Measurements from ENCODE around the gene IARS2.
A peak's percentile ranks its signal among the peaks of the same experiment; 100 is the strongest.

The IARS2 gene

DNA sequence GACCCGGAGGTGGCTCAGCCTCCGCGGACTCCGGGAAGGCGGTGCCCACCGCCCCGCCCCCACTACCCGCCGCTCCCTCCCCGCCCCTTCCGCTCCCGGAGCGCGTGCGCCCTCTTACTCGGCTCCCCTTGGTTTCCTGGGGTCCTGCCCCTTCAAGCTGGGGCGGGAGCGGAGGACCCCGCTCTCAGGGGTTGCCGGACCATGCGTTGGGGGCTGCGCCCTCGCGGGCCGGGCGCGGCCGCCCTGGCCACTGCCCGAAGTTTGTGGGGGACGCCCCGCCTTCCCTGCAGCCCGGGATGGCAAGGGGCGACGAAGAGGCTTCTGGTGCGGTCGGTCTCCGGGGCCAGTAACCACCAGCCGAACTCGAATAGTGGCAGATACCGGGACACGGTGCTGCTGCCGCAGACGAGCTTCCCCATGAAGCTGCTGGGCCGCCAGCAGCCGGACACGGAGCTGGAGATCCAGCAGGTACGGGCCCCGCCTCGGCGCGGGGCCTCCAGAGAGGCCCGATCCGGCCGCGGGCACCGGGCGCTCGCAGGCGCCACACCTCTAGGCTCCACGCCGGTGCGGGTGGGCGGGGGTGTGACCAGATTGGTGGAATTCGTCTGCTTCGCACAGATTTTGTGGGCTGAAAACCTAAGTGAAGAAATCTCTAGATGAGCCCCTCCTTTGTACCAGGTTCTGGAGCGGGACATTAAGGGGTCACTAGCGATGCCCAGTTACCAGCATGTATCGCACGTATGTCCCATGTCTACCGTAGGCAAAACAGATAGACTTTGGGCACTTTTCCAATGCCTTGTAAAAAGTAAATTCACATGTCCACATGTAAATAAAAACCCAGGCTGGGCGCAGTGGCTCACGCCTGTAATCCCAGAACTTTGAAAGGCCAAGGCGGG, at the start of gene IARS2:
Gene IARS2 (plus strand): TSS at position 117 of the 896 bp plus-strand sequence. CDS start 85 bp downstream, at position 202.
- peak within 1 kb of the TSS; percentile 86 for H3K4me3 ChIP-seq (ENCODE audit: low read depth, low read length)
- peak; percentile 85 for DNase-seq (ENCODE audit: low read depth)
- TF ChIP-seq, protein P1, sequence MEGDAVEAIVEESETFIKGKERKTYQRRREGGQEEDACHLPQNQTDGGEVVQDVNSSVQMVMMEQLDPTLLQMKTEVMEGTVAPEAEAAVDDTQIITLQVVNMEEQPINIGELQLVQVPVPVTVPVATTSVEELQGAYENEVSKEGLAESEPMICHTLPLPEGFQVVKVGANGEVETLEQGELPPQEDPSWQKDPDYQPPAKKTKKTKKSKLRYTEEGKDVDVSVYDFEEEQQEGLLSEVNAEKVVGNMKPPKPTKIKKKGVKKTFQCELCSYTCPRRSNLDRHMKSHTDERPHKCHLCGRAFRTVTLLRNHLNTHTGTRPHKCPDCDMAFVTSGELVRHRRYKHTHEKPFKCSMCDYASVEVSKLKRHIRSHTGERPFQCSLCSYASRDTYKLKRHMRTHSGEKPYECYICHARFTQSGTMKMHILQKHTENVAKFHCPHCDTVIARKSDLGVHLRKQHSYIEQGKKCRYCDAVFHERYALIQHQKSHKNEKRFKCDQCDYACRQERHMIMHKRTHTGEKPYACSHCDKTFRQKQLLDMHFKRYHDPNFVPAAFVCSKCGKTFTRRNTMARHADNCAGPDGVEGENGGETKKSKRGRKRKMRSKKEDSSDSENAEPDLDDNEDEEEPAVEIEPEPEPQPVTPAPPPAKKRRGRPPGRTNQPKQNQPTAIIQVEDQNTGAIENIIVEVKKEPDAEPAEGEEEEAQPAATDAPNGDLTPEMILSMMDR (IDR thresholded peaks at IDR 0.05; ENCODE audit: control insufficient read depth, extremely low read depth, insufficient read depth): no peak

DNA sequence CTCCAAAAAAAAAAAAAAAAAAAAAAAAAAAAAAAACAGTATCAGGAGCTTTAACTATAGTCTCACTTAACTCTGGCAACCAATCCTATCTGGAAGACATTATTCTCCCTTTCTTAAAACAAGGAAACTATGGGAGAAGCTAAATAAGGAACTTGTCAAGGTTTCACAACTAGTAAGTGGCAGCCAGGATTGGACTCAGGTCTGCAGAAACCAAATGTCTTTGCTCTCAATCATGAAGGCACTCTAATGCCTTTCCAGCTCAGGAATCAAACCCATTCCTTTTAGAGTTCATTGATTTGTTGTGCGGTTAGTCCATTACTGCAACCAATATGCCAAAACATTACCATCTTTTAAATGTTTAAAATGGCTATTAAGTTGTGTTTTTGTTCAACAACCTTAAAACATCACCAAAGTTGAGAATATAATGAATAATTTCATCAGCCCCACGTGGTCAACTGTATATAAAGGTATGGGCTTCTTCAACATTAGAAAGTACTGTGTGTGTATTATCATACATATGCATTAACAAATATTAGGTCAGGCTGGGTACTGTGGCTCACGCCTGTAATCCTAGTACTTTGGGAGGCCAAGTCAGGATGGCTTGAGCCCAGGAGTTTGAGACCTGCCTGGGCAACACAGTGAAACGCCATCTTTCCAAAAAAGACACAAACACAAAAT, 49.1 kb upstream of the IARS2 start:
- no peak for DNase-seq (ENCODE audit: low read depth)
- TF ChIP-seq, protein P1 (IDR thresholded peaks at IDR 0.05; ENCODE audit: control insufficient read depth, extremely low read depth, insufficient read depth): no peak
- H3K4me3 ChIP-seq (ENCODE audit: low read depth, low read length): peak overlapping the region; percentile 98

DNA sequence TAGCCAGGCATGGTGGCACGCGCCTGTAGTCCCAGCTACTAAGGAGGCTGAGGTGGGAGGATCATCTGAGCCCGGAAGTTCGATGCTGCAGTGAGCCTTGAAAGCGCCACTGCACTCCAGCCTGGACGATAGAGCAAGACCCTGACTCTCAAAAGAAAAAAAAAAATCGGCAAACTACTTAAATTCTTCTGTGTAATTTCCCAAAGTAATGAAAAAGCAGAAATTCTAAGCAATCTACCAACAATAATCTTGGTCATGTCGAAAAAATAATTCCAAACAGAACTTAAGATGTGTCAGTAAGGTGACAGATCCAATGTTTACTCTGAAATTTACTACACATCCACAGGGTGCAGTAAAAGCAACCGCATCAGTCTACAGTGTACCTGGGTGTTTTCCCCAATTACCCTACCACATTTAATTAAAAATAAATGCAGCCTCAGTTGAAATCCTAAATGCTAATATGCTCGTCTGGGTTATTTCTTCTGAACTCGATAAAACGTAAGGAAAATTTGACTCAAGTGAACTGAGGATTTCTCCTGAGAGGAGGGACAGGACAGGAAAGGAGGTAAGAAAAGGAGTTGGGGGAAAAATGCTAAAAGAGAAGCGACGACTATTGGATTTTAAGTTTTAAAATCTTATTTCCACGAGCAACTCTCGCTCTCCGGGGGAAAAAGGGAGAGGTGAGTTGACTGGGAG, 48.4 kb upstream of the IARS2 start:
- DNase-seq (ENCODE audit: low read depth): no peak
- TF ChIP-seq, protein P1 (IDR thresholded peaks at IDR 0.05; ENCODE audit: control insufficient read depth, extremely low read depth, insufficient read depth): no peak

DNA sequence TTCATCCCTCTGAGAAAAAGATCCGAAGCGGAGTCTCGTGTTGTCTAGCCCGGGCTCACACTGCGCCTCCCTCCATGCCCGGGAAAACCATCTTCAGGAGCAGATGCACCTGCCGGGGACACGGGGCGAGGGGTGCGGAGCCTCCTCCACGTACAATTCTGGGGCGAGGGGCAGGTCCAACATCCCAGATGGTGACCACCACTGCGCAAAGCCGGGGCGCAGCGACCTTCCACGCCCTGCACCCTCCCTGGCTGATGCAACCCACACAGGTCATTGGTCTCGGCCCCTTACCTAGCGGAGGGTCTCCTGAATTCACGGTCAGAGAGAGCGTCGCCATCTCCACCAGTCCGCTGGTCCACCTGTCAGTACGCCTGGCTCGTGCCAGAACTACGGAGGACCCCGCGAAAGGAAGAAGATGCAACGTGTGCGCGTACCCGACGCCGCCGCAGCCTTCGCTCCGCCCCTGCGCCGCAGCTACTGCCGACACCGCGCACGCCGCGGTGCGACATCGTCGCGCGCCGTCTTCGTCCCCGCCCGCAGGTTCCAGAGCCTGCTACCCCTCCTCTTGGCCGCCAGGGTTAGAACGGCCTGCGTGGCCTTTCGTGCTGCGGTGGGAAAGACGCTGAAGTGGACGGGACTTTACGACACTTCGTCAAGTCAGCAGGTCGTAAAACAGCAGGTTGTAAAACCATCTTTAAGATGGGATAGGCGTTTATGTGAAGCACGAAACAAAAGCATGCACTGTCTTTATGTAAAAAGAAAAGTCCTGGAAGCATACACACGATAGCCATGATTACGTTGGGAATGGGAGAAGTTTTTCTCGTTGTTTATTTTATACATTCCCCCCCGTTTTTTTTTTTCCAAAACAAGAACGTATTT, 47.6 kb upstream of the IARS2 start, which contains the start of gene EPRS1:
Gene EPRS1 (minus strand): TSS at position 454 of the 879 bp plus-strand sequence. CDS start 117 bp downstream, at position 337.
- DNase-seq (ENCODE audit: low read depth): peak; percentile 99
- H3K4me3 ChIP-seq (ENCODE audit: low read depth, low read length): peak within 1 kb of the TSS; percentile 98
- TF ChIP-seq, protein P1 (IDR thresholded peaks at IDR 0.05; ENCODE audit: control insufficient read depth, extremely low read depth, insufficient read depth): peak; percentile 70

More for the DNA sequence above, 48.4 kb upstream of the IARS2 start:
- H3K4me3 ChIP-seq (ENCODE audit: low read depth, low read length): peak overlapping the region; percentile 98

DNA sequence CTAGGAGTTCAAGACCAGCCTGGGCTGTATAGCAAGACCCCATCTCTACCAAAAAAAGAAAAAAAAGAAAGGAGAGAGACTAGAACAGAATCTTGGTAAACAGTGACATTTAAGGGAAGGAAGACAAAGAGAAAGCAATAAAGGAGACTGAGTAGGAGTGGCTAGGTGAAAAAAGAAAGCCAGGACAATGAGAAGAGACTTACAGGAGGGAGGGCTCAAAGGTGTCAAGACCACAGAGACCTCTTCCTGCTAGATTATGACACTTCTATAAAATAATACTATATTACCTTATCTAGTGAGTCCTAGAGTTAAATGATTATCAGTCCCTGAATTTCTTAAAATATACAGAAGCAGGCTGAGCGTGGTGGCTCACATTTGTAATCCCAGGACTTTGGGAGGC, 37.6 kb upstream of the IARS2 start:
- H3K4me3 ChIP-seq (ENCODE audit: low read depth, low read length): no peak overlapping the region
- DNase-seq (ENCODE audit: low read depth): no peak
- TF ChIP-seq, protein P1 (IDR thresholded peaks at IDR 0.05; ENCODE audit: control insufficient read depth, extremely low read depth, insufficient read depth): no peak

DNA sequence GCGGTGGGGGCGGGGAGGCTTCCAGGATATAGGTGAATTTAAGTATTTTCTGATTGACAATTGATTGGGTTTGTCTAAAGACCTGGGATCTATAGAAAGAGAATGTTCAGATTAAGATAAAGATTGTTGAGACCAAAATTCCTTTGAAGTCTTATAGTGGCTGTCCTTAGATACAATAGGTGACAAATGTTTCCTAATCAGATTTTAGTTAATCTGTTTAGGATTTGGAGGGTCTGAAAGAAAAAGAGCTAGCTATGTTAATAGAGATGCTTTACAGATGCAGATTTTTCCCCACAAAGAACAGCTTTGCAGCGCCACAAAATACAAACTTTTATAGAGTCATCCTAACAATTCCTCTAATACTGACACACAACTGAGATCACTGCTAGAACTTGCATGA, 33.1 kb upstream of the IARS2 start:
- no peak for DNase-seq (ENCODE audit: low read depth)
- TF ChIP-seq, protein P1 (IDR thresholded peaks at IDR 0.05; ENCODE audit: control insufficient read depth, extremely low read depth, insufficient read depth): no peak
- no peak overlapping the region for H3K4me3 ChIP-seq (ENCODE audit: low read depth, low read length)

Data from LNCaP clone FGC (cell line).